ENCODE data around the gene LYST. TPM values are rescaled to one million over a fixed set of nuclear protein-coding genes. Genes with fewer than 3 reads are reported as not detected.

Gene LYST
- total RNA-seq, 1 donor from 2014 or later = 52.1 TPM

DNA sequence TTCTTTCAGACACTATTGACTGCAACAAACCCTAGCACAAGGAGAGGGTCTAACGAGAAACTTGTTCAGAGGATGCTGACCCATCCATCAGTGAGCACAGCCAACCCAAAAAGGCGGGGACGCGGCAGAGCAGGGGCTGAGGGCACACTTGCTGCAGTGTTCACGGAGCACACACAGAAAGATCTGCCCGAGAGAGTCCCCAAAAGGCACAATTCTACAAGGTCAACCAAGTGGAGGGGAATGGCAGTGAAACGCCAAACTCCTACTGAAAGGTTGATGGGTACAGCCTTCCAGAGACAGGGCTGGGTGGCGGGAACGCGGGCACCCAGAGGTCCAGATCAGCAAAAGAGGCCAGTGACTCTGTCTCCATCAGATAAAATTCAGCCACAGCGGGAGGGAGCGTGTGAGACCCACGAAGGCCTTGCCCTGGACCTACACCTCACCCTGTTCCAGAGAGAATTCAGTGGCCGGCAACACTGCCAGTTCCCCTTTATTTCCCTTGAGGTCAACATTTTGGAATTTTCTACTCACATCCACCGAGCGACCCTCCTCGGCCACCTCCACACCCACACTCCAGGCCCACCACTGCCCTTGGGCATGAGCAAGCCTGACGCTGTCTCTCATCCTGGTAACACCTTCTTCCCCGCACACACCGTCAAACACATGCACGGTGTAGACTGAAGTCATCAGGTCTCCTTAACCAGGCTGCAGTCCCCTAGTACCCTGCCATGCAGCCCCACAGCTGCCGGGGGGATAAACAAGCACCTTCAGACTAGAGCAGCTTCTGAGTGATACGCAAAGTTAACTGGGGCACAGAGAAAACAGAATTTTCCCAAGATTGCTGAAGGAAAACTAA, 222.6 kb downstream of the LYST start:
- DNase-seq (ENCODE audit: extremely low spot score in 2 of 2) = no peak
- intact Hi-C loops (cut with DNase I) = no loop called here
- Histone ChIP-seq H3K27me3 (no peaks in the 10 kb centered on the region), H3K9me3 (no peaks in the 10 kb centered on the region), H3K4me1 (peaks cover 9% of the 10 kb centered on the region), H3K36me3 (no peaks in the 10 kb centered on the region), H3K4me3 (no peak overlapping the region), H3K27ac (no peak overlapping the region)
- TF ChIP-seq POLR2A (IDR thresholded peaks at IDR 0.05) (no peak), CTCF (IDR thresholded peaks at IDR 0.05) (no peak), POLR2AphosphoS5 (IDR thresholded peaks at IDR 0.05; ENCODE audit: insufficient read depth in 1 of 2, low read depth in 1 of 2) (no peak)

DNA sequence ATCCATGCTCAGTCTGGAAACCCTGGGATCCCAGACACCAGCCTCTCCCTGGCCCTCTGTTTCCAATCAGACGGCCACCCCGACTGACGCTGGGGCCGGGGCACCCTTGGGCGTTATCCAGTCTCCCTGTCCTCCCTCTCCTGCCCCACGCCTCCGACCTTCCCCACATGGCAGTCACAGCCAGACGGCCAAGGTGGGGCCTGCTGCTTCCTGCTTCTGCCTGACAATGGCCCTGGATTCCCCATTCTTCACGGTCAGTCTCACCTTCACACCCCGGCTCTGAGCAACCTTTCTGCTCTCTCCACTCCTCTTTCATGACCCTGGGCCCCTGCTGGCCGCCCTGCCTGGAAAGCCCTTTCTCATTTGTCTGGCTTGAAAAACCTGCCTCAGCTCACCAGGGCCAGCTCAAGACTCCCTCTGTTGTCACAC, 223.7 kb downstream of the LYST start:
- Histone ChIP-seq H3K9me3 (no peaks in the 10 kb centered on the region), H3K36me3 (no peaks in the 10 kb centered on the region), H3K27ac (no peak overlapping the region), H3K27me3 (no peaks in the 10 kb centered on the region), H3K4me3 (no peak overlapping the region), H3K4me1 (no peaks in the 10 kb centered on the region)
- intact Hi-C loops (cut with DNase I) = no loop called here
- DNase-seq (ENCODE audit: extremely low spot score in 2 of 2) = no peak
- no peak for TF ChIP-seq CTCF (IDR thresholded peaks at IDR 0.05)
- TF ChIP-seq POLR2AphosphoS5 (IDR thresholded peaks at IDR 0.05; ENCODE audit: insufficient read depth in 1 of 2, low read depth in 1 of 2) = no peak
- no peak for TF ChIP-seq POLR2A (IDR thresholded peaks at IDR 0.05)

DNA sequence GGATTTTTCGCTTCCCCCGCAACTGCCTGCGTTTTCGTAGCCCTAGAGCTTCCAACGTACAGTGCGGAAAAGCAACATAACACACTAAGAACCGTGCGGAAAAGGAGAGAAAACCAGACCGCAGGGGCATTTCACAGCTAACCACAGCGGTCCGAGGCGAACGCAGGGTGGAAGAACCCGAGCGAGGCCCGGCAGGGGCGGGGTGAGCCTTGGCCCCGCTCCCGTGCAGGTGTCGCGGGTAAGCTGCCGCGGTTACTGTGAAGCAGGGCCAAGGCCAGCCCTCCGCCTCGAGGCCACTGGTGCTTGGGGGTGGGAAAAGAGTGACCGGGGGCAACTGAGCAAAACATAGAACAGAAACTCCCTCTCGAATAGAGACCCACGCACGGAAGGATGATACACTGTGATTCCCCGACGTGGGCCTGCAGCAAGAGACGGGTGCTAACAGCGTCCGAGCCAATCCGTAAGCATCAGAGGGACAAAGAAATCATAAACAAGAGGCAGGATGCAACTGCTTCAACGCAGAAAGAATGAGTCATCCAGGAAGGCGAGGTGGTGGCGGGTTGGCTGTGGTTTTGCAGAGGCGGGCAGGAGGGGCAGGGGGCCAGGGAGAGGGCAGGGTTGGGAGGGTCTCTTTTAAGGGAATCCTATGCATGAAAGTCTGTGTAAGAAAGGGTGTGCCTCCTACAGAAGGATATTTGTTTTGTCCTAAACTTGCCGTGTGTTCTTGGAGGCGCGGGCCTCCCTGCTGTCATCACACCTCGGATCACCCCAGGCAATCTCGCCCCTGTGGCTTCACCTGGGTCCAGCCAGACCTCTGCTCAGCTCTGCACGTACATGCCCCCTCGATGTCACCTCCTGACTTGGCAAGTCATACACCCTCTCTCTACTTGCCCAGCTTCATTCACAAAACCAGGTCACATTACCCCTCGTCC, 224.4 kb downstream of the LYST start:
- intact Hi-C loops (cut with DNase I) = no loop called here
- no peaks in the 10 kb centered on the region for H3K36me3 ChIP-seq
- TF ChIP-seq POLR2A (IDR thresholded peaks at IDR 0.05) (no peak), POLR2AphosphoS5 (IDR thresholded peaks at IDR 0.05; ENCODE audit: insufficient read depth in 1 of 2, low read depth in 1 of 2) (peak in 1 of 2 donors; percentile 20), CTCF (IDR thresholded peaks at IDR 0.05) (no peak)

DNA sequence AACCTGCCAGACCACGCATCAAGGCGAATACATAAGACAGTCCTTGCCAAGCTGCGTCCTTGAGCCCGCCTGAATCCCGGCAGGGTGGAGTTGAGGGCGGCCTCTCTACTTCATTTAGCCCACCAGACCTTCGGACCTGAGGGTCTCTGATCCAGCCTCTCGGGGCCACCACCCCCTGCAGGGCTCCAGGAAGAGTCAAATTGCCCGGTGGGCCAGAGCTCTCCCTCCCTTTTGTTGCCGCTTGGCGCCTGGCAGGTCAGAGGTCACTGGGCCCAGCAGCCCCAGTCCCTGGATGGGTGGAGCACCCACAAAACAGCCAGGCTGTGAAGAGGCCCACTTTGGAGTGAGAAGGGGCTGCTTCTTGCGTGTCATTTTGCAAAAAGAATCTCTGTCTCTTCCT, 226.1 kb downstream of the LYST start:
- intact Hi-C loops (cut with DNase I) = no loop called here
- no peaks in the 10 kb centered on the region for H3K9me3 ChIP-seq
- H3K4me1 ChIP-seq = no peaks in the 10 kb centered on the region
- DNase-seq (ENCODE audit: extremely low spot score in 2 of 2) = peak; percentile 40 to 91
- H3K27ac ChIP-seq = no peak overlapping the region
- H3K27me3 ChIP-seq = no peaks in the 10 kb centered on the region
- no peak overlapping the region for H3K4me3 ChIP-seq
- TF ChIP-seq CTCF (IDR thresholded peaks at IDR 0.05) (no peak), POLR2A (IDR thresholded peaks at IDR 0.05) (no peak), POLR2AphosphoS5 (IDR thresholded peaks at IDR 0.05; ENCODE audit: insufficient read depth in 1 of 2, low read depth in 1 of 2) (no peak)
- no peaks in the 10 kb centered on the region for H3K36me3 ChIP-seq

More for the DNA sequence above, 224.4 kb downstream of the LYST start:
- Histone ChIP-seq H3K9me3 (no peaks in the 10 kb centered on the region), H3K27ac (no peak overlapping the region), H3K4me3 (no peak overlapping the region), H3K4me1 (no peaks in the 10 kb centered on the region), H3K27me3 (no peaks in the 10 kb centered on the region)
- DNase-seq (ENCODE audit: extremely low spot score in 2 of 2) = peak in 1 of 2 donors; percentile 42
